ENCODE measurements around the gene SLC32A1.

GRCh38 chr20:38757145-38757775 is 33.0 kb downstream of the SLC32A1 start:
- TF ChIP-seq CTCF (IDR thresholded peaks at IDR 0.05) (no peak), POLR2A (IDR thresholded peaks at IDR 0.05) (no peak)
